G401 (cell line): ENCODE data around the gene CDKAL1. TPM values are rescaled to one million over a fixed set of nuclear protein-coding genes. Genes with fewer than 3 reads are reported as not detected.
"Not testable (repeated sequence)": the region's sequence is repeated elsewhere in the genome, so short reads cannot be mapped to it uniquely, and the experiment has no call there.

Experiments used
- DNase-seq: peaks from one replicate; pipeline ENCODE4 v3.0.0-alpha.2; 2015; ENCODE audit warnings: low spot score
- in situ Hi-C: cut with HindIII; loops from 2 replicates; pipeline ENCODE4 v1.10.0; 2016; ENCODE audit warnings: low sequenced_read_pairs, mixed read lengths
- total RNA-seq: library from RNA; depleted of rRNA; stranded (reverse); fragments of >200 nt; shearing (Covaris generic); gene quantifications from 2 replicates; pipeline ENCODE4 v1.2.3, GENCODE V29; 2014

The CDKAL1 gene
- total RNA-seq, 1 experiment from 2014 or later, result 25.7 TPM

DNA sequence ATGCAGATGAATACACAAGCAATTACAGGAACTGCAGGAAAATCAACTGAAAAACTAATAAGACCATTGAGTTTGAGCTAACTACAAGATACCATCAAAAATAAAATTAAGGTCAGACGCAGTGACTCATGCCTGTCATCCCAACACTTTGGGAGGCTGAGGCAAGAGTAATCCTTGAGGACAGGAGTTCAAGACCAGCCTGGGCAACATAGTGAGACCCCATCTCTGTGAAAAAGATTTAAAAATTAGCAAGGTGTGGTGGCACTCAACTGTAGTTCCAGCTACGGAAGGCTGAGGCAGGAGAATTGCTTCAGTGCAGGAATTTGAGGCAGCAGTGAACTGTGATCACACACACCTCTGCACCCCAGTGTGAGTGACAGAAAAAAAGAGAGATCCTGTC is 639.4 kb downstream of the CDKAL1 start:
- in situ Hi-C loops, result no loop called here
- DNase-seq, result no peak

DNA sequence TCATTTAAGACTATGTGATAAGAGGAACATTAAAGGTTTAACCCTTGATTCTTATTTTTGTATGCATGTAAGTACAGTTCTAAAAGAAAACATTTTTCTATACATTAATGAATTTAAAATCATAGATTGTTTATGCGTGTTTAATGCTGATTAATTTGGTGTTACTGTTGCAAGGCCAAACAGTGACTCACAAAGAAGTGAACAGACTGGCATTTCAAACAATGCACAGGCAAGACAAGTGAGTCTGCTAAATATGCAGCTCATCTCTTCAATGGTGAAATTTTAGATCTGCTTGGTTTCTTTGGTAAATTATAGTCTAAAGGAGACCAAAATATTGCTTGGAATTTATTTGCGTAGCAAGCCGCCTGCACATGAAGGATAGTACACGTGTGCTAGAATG is 641.9 kb downstream of the CDKAL1 start:
- in situ Hi-C loops, result no loop called here
- DNase-seq, result no peak

DNA sequence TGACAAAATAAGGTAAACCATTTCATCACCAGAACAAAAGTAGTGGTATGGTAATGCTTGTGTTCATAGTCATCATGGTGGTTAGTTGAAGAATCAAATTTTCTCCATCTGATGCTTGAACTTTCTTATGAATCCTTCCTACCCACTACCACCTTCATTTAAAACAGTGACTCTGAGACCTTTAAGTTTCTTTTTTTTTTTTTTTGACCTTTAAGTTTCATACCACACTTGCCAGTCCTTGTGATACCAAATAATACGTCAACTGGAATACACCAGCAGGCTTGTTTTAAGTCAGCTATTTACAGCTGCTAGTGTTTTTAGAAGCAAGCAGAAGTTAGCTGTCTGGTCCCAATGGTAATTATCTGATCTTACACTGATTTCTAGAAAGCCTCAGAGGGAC is 645.9 kb downstream of the CDKAL1 start:
- in situ Hi-C loops, result no loop called here
- no peak for DNase-seq

DNA sequence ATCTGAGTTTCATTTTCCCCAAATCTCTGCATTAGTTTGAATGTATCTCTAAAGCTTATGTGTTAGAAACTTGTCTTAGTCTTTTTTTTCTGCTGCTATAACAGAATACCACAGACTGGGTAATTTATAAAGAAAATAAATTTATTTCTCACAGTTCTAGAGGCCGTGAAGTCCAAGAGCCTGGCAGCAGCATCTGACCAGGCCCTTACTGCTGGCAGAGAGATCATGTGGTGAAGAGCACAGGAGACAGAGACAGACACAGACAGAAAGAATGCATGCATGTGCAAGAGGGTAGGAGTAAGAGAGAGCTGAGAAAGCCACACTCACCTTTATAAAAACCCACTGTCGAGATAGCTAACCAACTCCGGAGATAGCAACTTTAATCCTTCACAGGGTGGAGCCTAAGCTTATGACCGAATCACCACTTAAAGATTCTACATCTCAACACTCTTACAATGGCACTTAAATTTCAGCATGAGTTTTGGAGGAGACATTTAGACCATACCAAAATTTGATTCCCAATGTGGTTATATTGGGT is 646.6 kb downstream of the CDKAL1 start:
- in situ Hi-C loops, result no loop called here
- no peak for DNase-seq

DNA sequence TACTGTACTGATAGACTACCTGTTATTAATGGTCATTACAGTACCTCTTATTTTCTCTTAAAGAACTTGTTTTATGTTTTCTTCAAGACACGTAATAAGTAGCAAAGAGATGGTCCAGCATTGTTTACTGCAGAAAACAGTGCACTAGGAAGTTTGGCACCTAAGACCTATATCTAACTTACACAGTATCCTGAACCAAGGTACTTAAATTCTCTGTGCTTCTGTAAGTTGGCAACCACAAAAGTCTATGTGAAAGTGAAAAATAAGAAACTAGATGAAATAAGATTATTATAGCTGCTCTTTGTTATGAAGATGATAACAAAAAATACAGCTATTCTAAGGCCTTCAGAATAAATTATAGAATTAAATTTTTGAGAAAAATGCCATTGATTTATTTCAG is 647.6 kb downstream of the CDKAL1 start:
- no peak for DNase-seq
- in situ Hi-C loops, result no loop called here

DNA sequence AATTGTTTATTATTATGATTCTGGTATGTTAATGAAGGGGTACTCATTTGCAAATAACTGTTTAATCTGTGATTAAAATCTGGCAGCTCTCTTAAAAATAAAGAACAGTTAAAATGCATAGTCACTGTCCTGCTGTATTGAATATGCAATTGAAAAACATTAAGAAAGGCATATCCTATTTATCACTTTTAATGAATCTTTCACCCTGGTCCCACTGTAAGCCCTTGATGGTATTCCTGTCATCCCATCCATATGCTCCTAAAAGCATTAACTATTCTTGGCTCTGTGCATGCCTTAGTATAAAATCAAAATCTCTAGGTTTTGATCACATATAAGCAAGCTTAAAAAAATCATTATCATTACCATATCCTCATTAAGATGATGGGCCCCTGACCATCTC is 648.3 kb downstream of the CDKAL1 start:
- no peak for DNase-seq
- in situ Hi-C loops, result no loop called here

DNA sequence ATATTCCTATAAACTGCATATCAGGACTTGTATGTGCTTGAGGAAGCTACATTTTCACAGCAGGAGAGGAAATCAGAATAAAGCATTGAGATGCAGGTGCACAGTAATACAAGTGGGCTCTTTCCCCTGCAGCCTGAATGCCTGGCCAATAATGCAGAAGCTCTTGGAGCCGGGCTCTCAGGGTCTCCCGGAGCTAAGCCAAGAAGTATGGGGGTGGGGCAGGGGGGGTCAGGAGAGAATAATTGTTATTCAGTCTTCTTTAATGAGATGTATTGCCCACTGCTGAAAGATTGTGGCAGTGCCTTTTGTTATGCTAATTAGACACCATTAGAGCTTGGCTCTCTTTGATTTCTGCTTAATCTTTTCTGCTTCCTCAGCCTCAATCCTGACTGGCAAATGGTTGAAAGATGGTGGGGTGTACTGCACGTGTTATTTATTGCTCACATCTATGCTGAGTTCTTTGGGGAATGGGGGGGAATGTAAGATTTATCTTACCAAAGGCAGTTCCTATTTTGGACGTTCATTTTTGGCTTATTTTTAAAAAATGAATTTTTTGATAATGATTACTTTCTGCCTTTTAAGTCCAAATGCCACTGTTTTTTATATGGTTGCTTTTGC is 651.7 kb downstream of the CDKAL1 start:
- DNase-seq, result no peak
- in situ Hi-C loops, result no loop called here

DNA sequence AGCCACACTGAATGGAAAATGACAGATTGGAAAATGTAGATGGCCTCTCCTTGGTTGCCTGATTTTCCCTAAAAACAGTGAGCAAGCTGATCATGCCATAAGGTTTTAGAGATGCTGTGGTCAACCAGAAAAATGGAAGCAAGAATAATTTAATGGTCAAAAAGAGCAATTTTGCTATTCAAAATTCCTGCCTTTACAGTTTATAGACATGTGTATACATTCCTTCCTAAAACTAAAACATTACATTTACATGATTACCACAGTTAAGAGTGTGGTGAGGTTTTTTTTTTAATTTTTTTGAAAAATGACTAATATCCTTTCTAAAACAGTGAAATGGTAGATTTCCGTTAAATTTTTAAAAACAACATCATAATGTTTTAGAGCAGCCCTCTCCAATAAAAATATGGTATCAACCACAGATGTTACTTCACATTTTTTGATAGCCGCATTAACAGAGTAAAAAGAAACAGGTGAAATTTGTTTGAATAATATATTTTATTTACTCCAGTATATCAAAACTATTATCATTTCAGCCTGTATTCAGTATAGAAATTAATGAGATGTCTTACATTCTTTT is 652.3 kb downstream of the CDKAL1 start:
- in situ Hi-C loops, result no loop called here
- DNase-seq, result no peak

DNA sequence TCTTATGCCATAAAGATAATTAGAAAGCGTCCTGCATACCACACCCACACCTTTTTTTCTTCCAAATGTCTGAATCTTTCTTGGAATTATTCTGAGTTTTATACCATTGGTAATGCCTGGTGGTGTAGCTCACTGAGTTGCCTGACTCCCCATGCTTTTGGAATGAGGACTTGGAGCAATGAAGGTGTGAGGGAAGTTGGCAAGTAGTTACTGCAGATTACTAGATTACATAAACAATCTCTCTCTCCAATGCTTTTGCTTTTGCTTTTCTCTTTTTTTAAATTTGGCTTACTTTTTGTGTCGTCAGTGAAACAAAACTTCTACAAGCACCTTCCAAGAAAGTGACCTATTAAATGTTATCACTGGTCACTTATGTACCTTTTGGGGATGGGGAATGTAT is 653.2 kb downstream of the CDKAL1 start:
- no peak for DNase-seq

DNA sequence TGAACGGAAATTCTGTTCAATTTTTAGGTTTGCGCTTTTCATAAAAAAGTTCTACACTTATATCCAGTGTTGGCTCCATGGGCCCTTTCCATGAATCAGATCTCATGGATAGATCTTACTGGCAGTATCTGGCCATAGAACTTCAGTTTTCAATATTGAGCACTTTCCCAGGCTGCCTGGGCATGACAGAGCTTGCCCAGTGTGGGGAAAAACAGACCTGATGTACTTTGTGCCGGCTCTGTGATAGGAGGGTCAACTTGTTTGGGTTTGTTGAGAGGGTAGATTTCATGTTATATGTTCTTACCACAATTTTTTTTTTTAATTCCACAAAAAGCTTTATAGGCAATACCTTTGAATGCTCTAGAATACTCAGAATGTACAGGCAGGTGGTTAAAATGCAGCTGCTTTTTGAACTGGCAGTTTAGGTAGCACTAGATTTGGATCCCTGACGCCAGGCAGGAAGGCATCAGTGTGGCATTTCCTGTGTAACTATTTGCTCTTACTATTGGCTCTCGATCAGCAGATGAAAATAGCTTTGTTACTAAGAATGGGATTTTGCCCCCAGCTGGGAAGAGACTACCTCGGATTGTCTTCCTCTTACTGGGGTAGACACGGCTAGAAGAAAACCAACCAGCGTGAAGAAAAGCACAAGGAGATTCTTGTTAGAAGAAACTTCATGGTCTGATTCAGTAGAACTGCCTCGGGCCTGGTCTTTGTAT is 654.4 kb downstream of the CDKAL1 start:
- in situ Hi-C loops, result no loop called here
- DNase-seq, result no peak

More for the DNA sequence above, 653.2 kb downstream of the CDKAL1 start:
- in situ Hi-C loops, result no loop called here

DNA sequence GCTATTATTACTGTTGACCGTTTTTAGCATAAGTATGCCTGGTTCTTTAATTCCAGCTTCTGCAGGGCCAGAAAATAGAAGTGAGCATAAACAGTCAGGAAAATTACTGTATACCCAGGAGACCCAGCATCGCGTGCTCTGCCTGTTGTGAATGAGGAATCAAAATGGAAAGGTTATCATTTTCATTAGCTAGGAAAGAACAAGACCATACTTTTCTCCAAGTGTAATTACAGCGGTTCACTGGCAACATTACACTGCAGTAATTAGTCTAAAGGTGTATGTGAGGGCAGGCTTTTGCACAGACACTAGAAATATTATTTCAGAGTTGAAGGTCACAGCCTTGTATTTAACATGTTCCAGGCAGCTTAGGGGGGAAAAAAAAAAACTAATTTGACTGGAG is 655.5 kb downstream of the CDKAL1 start:
- no peak for DNase-seq
- in situ Hi-C loops, result no loop called here

DNA sequence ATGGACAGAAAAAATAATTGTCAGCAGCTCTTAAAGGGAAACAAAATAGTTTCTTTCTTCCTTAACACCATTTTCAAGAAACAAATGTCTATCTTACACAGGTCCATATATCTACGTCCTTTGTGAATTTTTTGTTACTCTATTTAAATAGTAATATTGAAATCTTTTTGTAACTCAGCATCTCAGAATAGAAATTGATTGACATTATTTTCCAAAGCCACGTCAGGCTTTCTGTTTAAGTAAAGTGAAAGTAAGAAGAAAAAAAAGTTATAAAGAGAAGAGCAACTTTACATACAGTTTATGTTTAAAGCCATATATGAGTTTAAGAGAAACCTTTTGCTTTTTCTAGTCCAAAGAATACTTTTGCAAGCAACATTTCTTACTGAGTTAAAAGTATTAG is 656.4 kb downstream of the CDKAL1 start:
- DNase-seq, result no peak
- in situ Hi-C loops, result no loop called here

DNA sequence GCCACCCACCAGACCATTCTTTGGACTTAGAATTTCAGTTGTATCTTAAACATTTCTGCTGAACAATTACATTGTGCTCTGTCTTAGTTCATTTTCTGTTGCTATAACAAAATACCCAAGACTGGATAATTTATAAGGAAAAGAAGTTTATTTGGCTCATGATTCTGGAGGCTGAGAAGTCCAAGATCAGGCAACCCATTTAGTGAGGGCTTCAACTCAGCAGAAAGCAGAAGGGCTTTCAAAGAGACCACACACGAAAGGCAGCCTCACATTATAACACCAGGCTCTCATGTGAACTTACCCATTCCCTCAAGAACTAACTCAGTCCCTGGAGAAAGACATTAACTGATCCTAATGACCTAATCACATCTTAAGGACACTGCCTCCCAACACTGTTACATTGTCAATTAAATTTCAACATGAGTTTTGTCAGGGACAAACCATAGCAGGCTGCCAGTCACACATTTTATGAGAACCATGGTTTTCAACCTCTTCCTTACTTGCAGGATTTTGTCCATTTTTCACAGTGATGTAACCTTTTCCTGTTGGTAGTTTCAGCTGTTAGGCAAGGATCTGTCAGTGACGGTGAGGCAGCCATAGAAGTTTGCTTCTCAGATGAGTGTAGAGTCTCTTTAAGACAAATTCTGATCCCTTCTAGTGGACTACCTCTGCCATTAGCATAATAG is 659.7 kb downstream of the CDKAL1 start:
- in situ Hi-C loops, result no loop called here
- no peak for DNase-seq

DNA sequence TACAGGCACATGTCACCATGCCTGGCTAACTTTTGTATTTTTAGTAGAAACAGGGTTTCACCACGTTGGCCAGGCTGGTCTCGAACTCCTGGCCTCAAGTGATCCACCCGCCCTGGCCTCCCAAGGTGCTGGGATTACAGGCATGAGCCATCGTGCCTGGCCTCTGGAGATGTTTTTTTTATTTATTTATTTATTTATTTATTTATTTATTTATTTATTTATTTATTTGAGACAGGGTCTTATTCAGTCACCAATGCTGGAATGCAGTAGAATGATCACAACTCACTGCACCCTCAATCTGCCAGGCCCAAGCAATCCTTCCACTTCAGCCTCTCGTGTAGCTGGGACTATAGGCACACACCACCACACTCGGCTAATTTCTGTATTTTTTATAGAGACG is 661.0 kb downstream of the CDKAL1 start:
- DNase-seq, in situ Hi-C loops: not testable (repeated sequence)

DNA sequence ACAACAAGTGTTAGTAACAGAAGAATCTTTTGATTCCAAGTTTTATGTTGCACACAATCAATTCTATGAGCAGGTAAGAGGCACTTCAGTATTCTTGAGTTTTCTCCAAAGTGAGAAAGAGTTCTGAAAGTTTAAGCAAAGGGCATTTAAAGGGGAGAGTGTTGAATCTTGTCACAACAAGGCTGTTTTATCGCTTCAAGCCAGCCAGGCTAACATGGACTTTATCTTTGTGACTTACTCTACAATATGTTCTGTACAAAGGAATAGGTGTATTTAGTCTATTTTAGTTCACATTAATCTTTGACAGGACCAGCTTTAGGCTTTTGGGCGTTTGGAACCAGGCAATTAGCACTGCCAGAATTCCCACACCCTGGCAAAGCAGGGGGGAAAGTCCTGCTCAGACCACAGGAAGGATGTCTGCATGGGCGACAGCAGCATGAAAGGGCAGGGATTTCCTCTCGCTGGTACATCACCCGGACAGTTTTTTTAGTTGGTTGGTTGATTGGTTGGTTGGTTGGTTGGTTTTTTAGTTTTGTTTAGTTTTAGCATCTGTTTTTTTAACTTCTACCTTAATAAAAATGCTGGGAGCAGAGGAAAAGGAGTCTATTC is 663.9 kb downstream of the CDKAL1 start:
- DNase-seq, result no peak
- in situ Hi-C loops, result no loop called here

DNA sequence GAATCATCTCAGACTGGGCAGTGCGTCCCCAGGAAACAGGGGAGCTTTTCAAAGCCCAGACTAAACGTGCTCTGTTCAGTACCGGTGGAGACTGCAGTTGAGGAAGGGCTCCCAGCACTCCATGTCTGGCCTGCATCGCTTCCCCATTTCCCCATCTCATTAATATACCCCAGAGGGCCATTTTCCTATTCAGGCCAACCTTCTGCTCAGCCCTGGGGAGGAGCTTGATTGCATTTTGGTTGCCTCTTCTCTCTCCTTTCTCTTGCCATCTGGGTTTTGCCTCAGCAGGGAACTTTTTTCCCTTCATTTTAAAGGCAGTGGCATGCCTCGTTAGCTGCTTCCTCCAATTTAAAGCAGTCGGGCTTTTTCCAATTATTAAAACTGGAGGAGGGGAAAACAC is 665.0 kb downstream of the CDKAL1 start:
- in situ Hi-C loops, result no loop called here
- DNase-seq, result peak; percentile 51

DNA sequence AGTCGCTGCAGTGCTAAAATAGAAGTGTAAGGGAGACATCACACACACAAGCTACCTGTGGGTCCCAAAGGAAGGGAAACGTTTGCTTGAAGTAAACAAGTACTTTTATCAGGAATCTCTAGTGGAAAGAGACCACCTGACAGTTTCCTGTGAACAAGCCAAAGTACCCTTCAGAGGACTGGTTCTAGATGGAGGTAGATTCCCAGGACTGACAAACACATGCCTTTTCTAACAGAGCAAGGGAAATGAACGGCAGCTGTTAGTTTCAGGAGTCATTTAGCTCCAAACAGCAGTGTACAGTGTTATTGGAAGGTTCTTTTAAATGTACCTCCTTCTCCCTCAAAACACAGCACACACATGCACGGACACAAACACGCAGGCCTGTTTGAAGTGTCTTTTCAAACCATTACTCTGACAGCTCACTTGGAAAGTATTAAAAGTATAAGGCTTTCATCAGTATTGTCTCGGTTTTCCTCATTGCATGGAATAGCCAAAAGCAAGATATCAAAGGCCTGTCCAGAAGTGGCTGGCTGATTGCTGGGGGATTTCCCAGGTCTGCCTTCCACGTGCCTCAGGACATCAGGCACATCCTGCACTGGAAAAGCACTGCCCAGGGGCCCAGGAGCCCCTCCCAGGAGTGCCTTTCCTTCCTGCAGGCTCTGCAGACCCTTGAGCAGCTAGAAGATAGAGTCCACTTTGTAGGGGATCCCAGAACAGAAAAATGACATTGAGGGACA is 666.0 kb downstream of the CDKAL1 start:
- DNase-seq, result peak; percentile 36
- in situ Hi-C loops, result no loop called here

DNA sequence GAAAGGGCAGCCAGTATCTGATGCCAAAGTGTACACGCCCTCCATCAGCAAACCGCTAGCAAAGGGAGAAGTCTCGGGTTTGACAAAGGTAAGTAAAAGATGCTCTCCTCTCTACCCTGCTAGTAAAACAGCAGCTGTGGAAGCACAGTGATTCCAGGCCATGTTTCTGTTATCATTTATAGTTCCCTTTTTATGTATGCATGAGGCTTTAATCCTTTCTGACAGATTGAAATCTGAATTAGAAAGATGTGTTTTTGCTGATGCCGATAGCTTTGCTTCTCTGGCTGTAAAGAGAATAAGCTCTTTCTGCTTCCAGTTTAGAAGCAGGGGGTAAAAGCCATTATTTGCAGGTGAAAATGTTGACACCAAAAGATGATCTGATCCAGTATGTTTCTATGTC is 666.9 kb downstream of the CDKAL1 start:
- in situ Hi-C loops, result no loop called here
- DNase-seq, result peak; percentile 55
